Erythroblast (primary cell): Measurements from ENCODE around the gene DMBT1.

Experiments
- GATA1 ChIP-seq: IDR thresholded peaks from 2 replicates; pipeline ENCODE4 v1.6.1; 2011; ENCODE audit warnings: low read depth, mild to moderate bottlenecking, control low read depth, low read length, moderate library complexity
- POLR2A ChIP-seq: IDR thresholded peaks from 2 replicates; pipeline ENCODE4 v1.6.1; 2011; ENCODE audit warnings: mild to moderate bottlenecking, low read length

DNA sequence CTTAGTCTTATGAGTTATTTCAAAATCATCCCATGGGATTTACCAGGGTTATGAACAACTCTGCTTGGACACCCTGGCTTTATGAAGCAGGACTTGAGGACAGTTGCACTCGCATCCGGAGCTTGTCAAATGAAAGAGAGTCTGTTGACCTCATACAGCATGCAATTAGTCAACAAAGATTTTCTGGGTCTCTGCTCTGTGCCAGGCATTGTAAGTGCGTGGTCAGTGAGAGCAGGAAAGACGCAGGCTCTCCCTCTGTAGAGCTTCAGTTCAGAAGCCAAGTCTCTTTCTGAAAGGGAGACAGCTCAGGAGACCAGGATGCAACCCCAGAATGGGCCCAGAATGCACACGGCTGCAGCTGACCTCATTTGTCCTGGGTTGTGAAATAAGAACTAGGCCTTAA, 45.5 kb upstream of the DMBT1 start:
- TF ChIP-seq POLR2A = no peak
- TF ChIP-seq GATA1 = no peak
